K562 (cell line): ENCODE results near the gene SPTY2D1.
"Not testable (repeated sequence)": the region's sequence is repeated elsewhere in the genome, so short reads cannot be mapped to it uniquely, and the experiment has no call there.

Experiments used
- BRF1 ChIP-seq: IDR thresholded peaks from 3 replicates; pipeline ENCODE4 v1.6.1; 2011; ENCODE audit warnings: borderline replicate concordance, mild to moderate bottlenecking; ENCODE audit not compliant: insufficient read length; ENCODE audit errors: extremely low read depth
- IRF2 ChIP-seq: sonication (generic); formaldehyde crosslinking; IDR thresholded peaks from 2 replicates; pipeline ENCODE4 v1.8.1; 2022; ENCODE audit warnings: mild to moderate bottlenecking, missing genetic modification reagents
- OTX1 ChIP-seq: fragments of 450-650 bp; formaldehyde crosslinking; IDR thresholded peaks from 2 replicates; pipeline ENCODE4 v1.4.0; 2022; ENCODE audit warnings: mild to moderate bottlenecking
- POLR2AphosphoS5 ChIP-seq: IDR thresholded peaks from 2 replicates; pipeline ENCODE4 v1.6.1; 2011; ENCODE audit warnings: mild to moderate bottlenecking, low read depth, low read length, moderate library complexity; ENCODE audit not compliant: control insufficient read depth, insufficient read depth
- TAF1 ChIP-seq: IDR thresholded peaks from 2 replicates; pipeline ENCODE4 v1.6.1; 2011; ENCODE audit warnings: mild to moderate bottlenecking, low read length, moderate library complexity; ENCODE audit not compliant: insufficient read depth, control insufficient read depth, severe bottlenecking; ENCODE audit errors: extremely low read depth
- TF ChIP-seq, protein P1 (sequence below), 3 experiments: IDR thresholded peaks in 2 of 3; conservative IDR thresholded peaks in 1 of 3; 2 replicates each; pipeline ENCODE4 v1.5.1; 2011 to 2012; ENCODE audit warnings: low read length in 3 of 3, mild to moderate bottlenecking in 3 of 3, control low read depth in 2 of 3, improper control_type of control experiment in 1 of 3, inconsistent platforms in 1 of 3, low read depth in 1 of 3, mixed read lengths in 1 of 3, moderate library complexity in 1 of 3; ENCODE audit not compliant: insufficient read depth in 2 of 3
- TF ChIP-seq, protein P2 (sequence below): sonication (generic); formaldehyde crosslinking; IDR thresholded peaks from 2 replicates; pipeline ENCODE4 v1.9.0; 2022; ENCODE audit warnings: mild to moderate bottlenecking, missing genetic modification reagents

DNA sequence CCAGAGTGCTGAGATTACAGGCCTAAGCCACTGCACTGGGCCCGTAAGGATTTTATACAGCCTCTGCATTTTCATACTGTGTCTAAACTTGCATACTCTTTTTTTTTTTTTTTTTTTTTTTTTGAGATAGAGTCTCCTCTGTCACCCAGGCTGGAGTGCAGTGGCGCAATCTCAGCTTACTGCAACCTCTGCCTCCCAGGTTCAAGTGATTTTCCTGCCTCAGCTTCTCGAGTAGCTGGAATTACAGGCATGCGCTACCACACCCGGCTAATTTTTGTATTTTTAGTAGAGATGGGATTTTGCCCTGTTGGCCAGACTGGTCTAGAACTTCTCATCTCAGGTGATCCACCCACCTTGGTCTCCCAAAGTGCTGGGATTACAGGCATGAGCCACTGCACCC is 40.1 kb downstream of the SPTY2D1 start:
- not testable (repeated sequence) for TF ChIP-seq POLR2AphosphoS5; BRF1; OTX1 (CRISPR knock-in tag); TAF1; IRF2 (CRISPR knock-in tag)
- TF ChIP-seq, protein P1, sequence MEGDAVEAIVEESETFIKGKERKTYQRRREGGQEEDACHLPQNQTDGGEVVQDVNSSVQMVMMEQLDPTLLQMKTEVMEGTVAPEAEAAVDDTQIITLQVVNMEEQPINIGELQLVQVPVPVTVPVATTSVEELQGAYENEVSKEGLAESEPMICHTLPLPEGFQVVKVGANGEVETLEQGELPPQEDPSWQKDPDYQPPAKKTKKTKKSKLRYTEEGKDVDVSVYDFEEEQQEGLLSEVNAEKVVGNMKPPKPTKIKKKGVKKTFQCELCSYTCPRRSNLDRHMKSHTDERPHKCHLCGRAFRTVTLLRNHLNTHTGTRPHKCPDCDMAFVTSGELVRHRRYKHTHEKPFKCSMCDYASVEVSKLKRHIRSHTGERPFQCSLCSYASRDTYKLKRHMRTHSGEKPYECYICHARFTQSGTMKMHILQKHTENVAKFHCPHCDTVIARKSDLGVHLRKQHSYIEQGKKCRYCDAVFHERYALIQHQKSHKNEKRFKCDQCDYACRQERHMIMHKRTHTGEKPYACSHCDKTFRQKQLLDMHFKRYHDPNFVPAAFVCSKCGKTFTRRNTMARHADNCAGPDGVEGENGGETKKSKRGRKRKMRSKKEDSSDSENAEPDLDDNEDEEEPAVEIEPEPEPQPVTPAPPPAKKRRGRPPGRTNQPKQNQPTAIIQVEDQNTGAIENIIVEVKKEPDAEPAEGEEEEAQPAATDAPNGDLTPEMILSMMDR (IDR thresholded peaks at IDR 0.05 in 2 of 3, conservative IDR thresholded peaks at IDR 0.05 in 1 of 3; ENCODE audit: insufficient read depth in 2 of 3, low read depth in 1 of 3, low read length in 3 of 3): not testable (repeated sequence)
- TF ChIP-seq, protein P2, sequence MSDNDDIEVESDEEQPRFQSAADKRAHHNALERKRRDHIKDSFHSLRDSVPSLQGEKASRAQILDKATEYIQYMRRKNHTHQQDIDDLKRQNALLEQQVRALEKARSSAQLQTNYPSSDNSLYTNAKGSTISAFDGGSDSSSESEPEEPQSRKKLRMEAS (CRISPR knock-in tag): not testable (repeated sequence)
